Fibroblast of lung (primary cell): ENCODE results near the gene HSPA12B. TPM values are rescaled to one million over a fixed set of nuclear protein-coding genes. Genes with fewer than 3 reads are reported as not detected.

ENCODE experiments used
- DNase-seq, 2 donors: peaks; one replicate each; pipeline versions ENCODE4 v3.0.0 to v3.0.0-alpha.2; 2010; ENCODE audit warnings: low read depth in 2 of 2
- H2AFZ ChIP-seq: 2 replicates; pipeline ENCODE4 v1.5.1; 2012; ENCODE audit warnings: low read length, control low read depth, inconsistent platforms
- H3K27ac ChIP-seq: 2 replicates; pipeline ENCODE4 v1.5.1; 2011; ENCODE audit warnings: low read length, control low read depth; ENCODE audit not compliant: insufficient read depth
- H3K27me3 ChIP-seq: 2 replicates; pipeline ENCODE4 v1.5.1; 2011; ENCODE audit warnings: mild to moderate bottlenecking, low read length; ENCODE audit not compliant: control insufficient read depth, insufficient read depth
- H3K36me3 ChIP-seq: 2 replicates; pipeline ENCODE4 v1.5.1; 2011; ENCODE audit warnings: low read length; ENCODE audit not compliant: control insufficient read depth, insufficient read depth
- H3K4me1 ChIP-seq: 2 replicates; pipeline ENCODE4 v1.5.1; 2011; ENCODE audit warnings: low read length; ENCODE audit not compliant: control insufficient read depth, insufficient read depth; ENCODE audit errors: extremely low read depth
- H3K4me2 ChIP-seq: 2 replicates; pipeline ENCODE4 v1.5.1; 2011; ENCODE audit warnings: low read length, control low read depth; ENCODE audit not compliant: insufficient read depth; ENCODE audit errors: extremely low read depth
- H3K4me3 ChIP-seq, 4 experiments: fragments of 200-600 bp in 1 of 4; sonication (generic) in 1 of 4; replicated peaks in 1 of 4; 2 replicates each; pipeline ENCODE4 v1.5.1; 2011 to 2016; ENCODE audit warnings: low read length in 4 of 4, low read depth in 3 of 4, mild to moderate bottlenecking in 3 of 4, control low read depth in 2 of 4, inconsistent platforms in 1 of 4, mixed read lengths in 1 of 4; ENCODE audit not compliant: insufficient read depth in 1 of 4; ENCODE audit errors: control extremely low read depth in 1 of 4
- H3K79me2 ChIP-seq: 2 replicates; pipeline ENCODE4 v1.5.1; 2012; ENCODE audit warnings: mild to moderate bottlenecking, low read length, inconsistent platforms; ENCODE audit not compliant: control insufficient read depth, insufficient read depth
- H3K9ac ChIP-seq: 2 replicates; pipeline ENCODE4 v1.5.1; 2011; ENCODE audit warnings: mild to moderate bottlenecking, low read length, control low read depth; ENCODE audit not compliant: insufficient read depth
- H3K9me3 ChIP-seq: 2 replicates; pipeline ENCODE4 v1.5.1; 2012; ENCODE audit warnings: low read depth, low read length; ENCODE audit not compliant: control insufficient read depth, insufficient read depth
- H4K20me1 ChIP-seq: 2 replicates; pipeline ENCODE4 v1.5.1; 2011; ENCODE audit warnings: low read length; ENCODE audit not compliant: control insufficient read depth, insufficient read depth; ENCODE audit errors: extremely low read depth
- EZH2 ChIP-seq: IDR thresholded peaks from 2 replicates; pipeline ENCODE4 v1.5.1; 2012; ENCODE audit warnings: low read length, control low read depth, mild to moderate bottlenecking; ENCODE audit errors: missing control alignments
- polyA plus RNA-seq, 2 donors: library from polyadenylated mRNA; depleted of rRNA in 1 of 2; stranded (reverse) in 1 of 2; unstranded in 1 of 2; fragments of >200 nt; gene quantifications; 2 replicates each; pipeline ENCODE4 v1.2.1, GENCODE V29; 2011 to 2012; ENCODE audit warnings: missing spikeins in 1 of 2
- total RNA-seq: library from RNA; depleted of rRNA; stranded (reverse); fragments of >200 nt; gene quantifications from 2 replicates; pipeline ENCODE4 v1.2.1, GENCODE V29; 2014
- TF ChIP-seq, protein P1 (sequence below), 2 donors: IDR thresholded peaks in 1 of 2; conservative IDR thresholded peaks in 1 of 2; 1 replicate in 1 of 2; 2 replicates in 1 of 2; pipeline ENCODE4 v1.5.1; 2011 to 2012; ENCODE audit warnings: low read length in 2 of 2, control low read depth in 1 of 2, inconsistent platforms in 1 of 2, low read depth in 1 of 2, mild to moderate bottlenecking in 1 of 2

Gene HSPA12B
- total and polyA plus RNA-seq, 2 donors (not counting 1 experiment from before 2014, with no cell fraction given), result 0.02 to 0.17 TPM

DNA sequence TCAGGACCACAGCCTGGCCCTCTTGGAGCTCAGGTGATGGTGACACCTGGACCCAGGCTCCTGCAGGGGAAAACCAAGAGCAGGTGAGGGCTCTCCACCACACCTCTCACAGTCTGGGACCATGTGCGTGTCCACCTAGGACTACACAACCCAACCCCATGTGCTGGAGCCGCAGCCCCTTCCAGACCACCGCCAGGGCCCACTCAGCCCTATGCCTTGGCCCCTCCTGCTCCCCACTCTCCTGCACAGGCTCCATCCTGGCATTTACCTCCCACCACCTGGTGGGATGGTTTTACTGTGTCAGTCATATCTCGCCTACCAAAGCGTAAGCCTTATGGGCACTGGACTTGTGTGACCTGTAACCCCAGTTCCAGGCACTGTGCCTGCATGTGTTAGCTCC lies 37.6 kb upstream of the HSPA12B start:
- Histone ChIP-seq H3K27me3 (no peaks in the 10 kb centered on the region), H4K20me1 (no peaks in the 10 kb centered on the region), H3K79me2 (no peaks in the 10 kb centered on the region), H3K27ac (no peak overlapping the region), H3K9me3 (no peaks in the 10 kb centered on the region), H2AFZ (no peak overlapping the region), H3K4me3 (no peak overlapping the region), H3K36me3 (no peaks in the 10 kb centered on the region), H3K9ac (no peak overlapping the region), H3K4me2 (no peak overlapping the region), H3K4me1 (no peaks in the 10 kb centered on the region)
- no peak for TF ChIP-seq EZH2
- TF ChIP-seq, protein P1, sequence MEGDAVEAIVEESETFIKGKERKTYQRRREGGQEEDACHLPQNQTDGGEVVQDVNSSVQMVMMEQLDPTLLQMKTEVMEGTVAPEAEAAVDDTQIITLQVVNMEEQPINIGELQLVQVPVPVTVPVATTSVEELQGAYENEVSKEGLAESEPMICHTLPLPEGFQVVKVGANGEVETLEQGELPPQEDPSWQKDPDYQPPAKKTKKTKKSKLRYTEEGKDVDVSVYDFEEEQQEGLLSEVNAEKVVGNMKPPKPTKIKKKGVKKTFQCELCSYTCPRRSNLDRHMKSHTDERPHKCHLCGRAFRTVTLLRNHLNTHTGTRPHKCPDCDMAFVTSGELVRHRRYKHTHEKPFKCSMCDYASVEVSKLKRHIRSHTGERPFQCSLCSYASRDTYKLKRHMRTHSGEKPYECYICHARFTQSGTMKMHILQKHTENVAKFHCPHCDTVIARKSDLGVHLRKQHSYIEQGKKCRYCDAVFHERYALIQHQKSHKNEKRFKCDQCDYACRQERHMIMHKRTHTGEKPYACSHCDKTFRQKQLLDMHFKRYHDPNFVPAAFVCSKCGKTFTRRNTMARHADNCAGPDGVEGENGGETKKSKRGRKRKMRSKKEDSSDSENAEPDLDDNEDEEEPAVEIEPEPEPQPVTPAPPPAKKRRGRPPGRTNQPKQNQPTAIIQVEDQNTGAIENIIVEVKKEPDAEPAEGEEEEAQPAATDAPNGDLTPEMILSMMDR (conservative IDR thresholded peaks at IDR 0.05 in 1 of 2, IDR thresholded peaks at IDR 0.05 in 1 of 2; ENCODE audit: low read depth in 1 of 2, low read length in 2 of 2), result no peak
- no peak for DNase-seq

DNA sequence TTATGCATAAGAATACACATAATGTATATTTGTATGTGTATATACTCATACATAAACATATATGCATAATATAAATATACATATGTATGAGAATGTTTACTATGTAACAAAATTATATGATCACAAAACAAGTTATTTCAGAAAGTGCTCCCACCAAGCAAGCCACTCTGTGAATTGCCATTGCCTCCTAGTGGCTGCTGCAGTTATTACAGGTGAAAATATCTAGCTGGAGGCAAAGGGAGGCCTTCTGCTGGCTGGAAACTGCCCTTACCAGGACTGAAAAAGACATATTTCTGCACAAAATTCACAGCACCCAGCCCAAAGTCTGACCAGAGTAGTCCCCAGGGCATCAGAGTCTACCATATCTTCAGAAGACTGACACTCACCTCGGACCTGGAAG lies 36.3 kb upstream of the HSPA12B start:
- Histone ChIP-seq H3K27ac (no peak overlapping the region), H3K4me3 (no peak overlapping the region), H3K27me3 (no peaks in the 10 kb centered on the region), H3K79me2 (no peaks in the 10 kb centered on the region), H3K9ac (no peak overlapping the region), H2AFZ (no peak overlapping the region), H3K4me1 (no peaks in the 10 kb centered on the region), H3K36me3 (no peaks in the 10 kb centered on the region), H3K9me3 (no peaks in the 10 kb centered on the region), H4K20me1 (no peaks in the 10 kb centered on the region), H3K4me2 (no peak overlapping the region)
- TF ChIP-seq, protein P1 (conservative IDR thresholded peaks at IDR 0.05 in 1 of 2, IDR thresholded peaks at IDR 0.05 in 1 of 2; ENCODE audit: low read depth in 1 of 2, low read length in 2 of 2), result peak; percentile 53 to 67
- TF ChIP-seq EZH2, result no peak
- DNase-seq, result peak in 1 of 2 donors; percentile 25

DNA sequence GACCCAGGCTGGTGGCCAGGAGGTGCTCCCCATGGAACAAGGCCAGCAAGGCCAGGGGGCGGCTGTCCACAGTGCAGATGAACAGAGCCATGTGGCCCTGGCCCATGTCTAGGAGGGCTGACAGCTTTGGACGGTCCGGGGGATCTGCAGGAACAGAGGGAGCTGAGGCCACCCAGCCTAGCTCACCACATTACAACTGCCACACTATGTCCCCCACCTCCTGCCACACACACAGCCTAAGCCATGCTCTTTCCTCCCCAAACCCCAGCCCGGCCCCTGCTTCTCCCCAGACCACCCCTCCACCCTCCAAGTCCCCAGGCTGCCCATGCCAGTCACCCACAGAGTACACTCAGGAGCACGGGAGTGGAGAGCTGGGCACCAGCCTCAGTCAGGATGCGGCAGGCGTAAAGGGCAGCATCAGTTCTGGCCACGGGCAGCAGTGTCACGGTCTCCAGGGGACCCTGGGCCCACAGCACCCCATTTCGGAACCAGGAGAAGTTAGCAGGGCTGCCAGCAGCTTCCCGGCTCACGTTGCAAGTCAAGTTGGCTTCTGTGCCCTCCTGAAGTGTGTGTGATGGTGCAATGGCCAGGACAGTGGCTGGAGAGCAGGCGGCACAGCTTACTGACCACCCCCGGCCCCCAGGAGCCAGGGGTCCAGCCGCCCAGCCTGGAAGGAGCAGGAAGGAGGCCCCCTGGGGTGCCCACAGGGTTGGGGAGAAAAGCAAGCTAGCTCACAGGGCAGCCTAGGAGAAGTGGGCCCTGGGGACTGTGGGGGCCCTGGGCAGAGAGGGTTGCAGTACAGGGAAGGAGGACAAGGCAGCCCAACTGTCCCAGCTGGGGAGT lies 35.5 kb upstream of the HSPA12B start:
- Histone ChIP-seq H3K4me2 (no peak overlapping the region), H4K20me1 (no peaks in the 10 kb centered on the region), H3K27me3 (no peaks in the 10 kb centered on the region), H3K79me2 (no peaks in the 10 kb centered on the region), H3K4me3 (no peak overlapping the region), H3K36me3 (no peaks in the 10 kb centered on the region), H2AFZ (no peak overlapping the region), H3K4me1 (no peaks in the 10 kb centered on the region), H3K9me3 (no peaks in the 10 kb centered on the region), H3K9ac (no peak overlapping the region), H3K27ac (no peak overlapping the region)
- no peak for TF ChIP-seq EZH2
- TF ChIP-seq, protein P1 (conservative IDR thresholded peaks at IDR 0.05 in 1 of 2, IDR thresholded peaks at IDR 0.05 in 1 of 2; ENCODE audit: low read depth in 1 of 2, low read length in 2 of 2), result no peak
- no peak for DNase-seq
